A673 (cell line): ENCODE measurements around the gene PODNL1.

ENCODE experiments used
- EZH2 ChIP-seq: fragments of 200-600 bp; sonication (generic); IDR thresholded peaks from 2 replicates; pipeline ENCODE4 v1.6.1; 2017; ENCODE audit warnings: borderline replicate concordance, low read depth, mild to moderate bottlenecking, mixed read lengths, antibody characterized with exemption, low read length; ENCODE audit not compliant: poor library complexity, severe bottlenecking
- TF ChIP-seq, protein P1 (sequence below): fragments of 300-800, 200-600 bp; sonication (generic); conservative IDR thresholded peaks from 2 replicates; pipeline ENCODE4 v1.5.1; 2017; ENCODE audit warnings: low read depth, mild to moderate bottlenecking, antibody characterized with exemption, low read length, moderate library complexity, mixed read lengths

DNA sequence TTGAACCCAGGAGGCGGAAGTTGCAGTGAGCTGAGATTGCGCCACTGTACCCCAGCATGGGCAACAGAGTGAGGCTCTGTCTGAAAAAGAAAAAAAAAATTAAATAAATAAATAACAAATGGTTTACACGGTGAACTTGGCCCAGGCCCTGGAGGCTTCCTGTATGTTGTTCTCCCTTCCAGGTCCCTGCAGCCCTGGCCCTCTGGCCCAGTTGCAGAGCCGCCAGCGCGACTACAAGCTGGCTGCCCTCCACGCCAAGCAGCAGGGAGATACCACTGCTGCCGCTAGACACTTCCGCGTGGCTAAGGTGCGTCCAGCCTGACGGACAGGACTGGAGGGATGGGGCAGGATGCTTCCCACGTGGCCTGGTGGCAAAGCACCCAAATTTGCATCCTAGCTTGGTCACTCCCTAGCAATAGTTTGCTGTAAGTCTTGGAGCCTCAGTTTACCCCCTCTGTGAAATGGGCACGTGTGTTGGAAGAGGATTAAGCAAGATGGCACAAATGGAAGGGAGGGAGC is 20.3 kb downstream of the PODNL1 start:
- TF ChIP-seq, protein P1, sequence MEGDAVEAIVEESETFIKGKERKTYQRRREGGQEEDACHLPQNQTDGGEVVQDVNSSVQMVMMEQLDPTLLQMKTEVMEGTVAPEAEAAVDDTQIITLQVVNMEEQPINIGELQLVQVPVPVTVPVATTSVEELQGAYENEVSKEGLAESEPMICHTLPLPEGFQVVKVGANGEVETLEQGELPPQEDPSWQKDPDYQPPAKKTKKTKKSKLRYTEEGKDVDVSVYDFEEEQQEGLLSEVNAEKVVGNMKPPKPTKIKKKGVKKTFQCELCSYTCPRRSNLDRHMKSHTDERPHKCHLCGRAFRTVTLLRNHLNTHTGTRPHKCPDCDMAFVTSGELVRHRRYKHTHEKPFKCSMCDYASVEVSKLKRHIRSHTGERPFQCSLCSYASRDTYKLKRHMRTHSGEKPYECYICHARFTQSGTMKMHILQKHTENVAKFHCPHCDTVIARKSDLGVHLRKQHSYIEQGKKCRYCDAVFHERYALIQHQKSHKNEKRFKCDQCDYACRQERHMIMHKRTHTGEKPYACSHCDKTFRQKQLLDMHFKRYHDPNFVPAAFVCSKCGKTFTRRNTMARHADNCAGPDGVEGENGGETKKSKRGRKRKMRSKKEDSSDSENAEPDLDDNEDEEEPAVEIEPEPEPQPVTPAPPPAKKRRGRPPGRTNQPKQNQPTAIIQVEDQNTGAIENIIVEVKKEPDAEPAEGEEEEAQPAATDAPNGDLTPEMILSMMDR: no peak
- TF ChIP-seq EZH2: no peak
